GM12874 (cell line): ENCODE data around the gene UGGT1.

Experiments
- CTCF ChIP-seq: IDR thresholded peaks from 2 replicates; pipeline ENCODE4 v1.5.1; 2011; ENCODE audit warnings: low read depth, mild to moderate bottlenecking, control low read depth, low read length, moderate library complexity; ENCODE audit not compliant: insufficient read depth

UGGT1 gene

GRCh38 chr2:128219891-128220290 lies 128.9 kb downstream of the UGGT1 start:
- TF ChIP-seq CTCF = no peak

GRCh38 chr2:128227862-128228261 lies 136.9 kb downstream of the UGGT1 start:
- no peak for TF ChIP-seq CTCF

- TF ChIP-seq CTCF = no peak
These were observed 137.9 kb downstream of the UGGT1 start for GRCh38 chr2:128228894-128229293.

- peak; percentile 98 for TF ChIP-seq CTCF
These were observed 142.2 kb downstream of the UGGT1 start for GRCh38 chr2:128232965-128233789.

- no peak for TF ChIP-seq CTCF
These were observed 142.9 kb downstream of the UGGT1 start for GRCh38 chr2:128233790-128234395.

GRCh38 chr2:128234613-128235012 lies 143.6 kb downstream of the UGGT1 start:
- no peak for TF ChIP-seq CTCF

- TF ChIP-seq CTCF = no peak
These were observed 144.6 kb downstream of the UGGT1 start for GRCh38 chr2:128235581-128235980.
